Nucleus accumbens (tissue), 56 donors: ENCODE measurements around the gene RNF121.

Experiments used
- DNase-seq, 56 donors: peaks; one replicate each; lab custom pipeline; 2025; lab: John Stamatoyannopoulos, UW

The RNF121 gene

GRCh38 chr11:72002841-72003775, 74.3 kb downstream of the RNF121 start:
- DNase-seq, result no peak

- DNase-seq, result no peak
Measured at GRCh38 chr11:72003776-72004171, 74.9 kb downstream of the RNF121 start.

GRCh38 chr11:72004515-72005346, 75.9 kb downstream of the RNF121 start:
- no peak for DNase-seq

GRCh38 chr11:72005347-72006260, 76.8 kb downstream of the RNF121 start:
- no peak for DNase-seq

GRCh38 chr11:72006309-72007088, 77.7 kb downstream of the RNF121 start:
- DNase-seq, result no peak

GRCh38 chr11:72007089-72007476, 78.2 kb downstream of the RNF121 start:
- no peak for DNase-seq

- DNase-seq, result no peak
Measured at GRCh38 chr11:72007587-72007986, 78.7 kb downstream of the RNF121 start.

GRCh38 chr11:72008728-72009127, 79.9 kb downstream of the RNF121 start:
- no peak for DNase-seq

- DNase-seq, result no peak
Measured at GRCh38 chr11:72009156-72009555, 80.3 kb downstream of the RNF121 start.

GRCh38 chr11:72010529-72011233, 81.8 kb downstream of the RNF121 start:
- peak in 16 of 56 donors; percentile 14 to 79 (median 43) for DNase-seq

GRCh38 chr11:72012091-72012630, 83.3 kb downstream of the RNF121 start:
- DNase-seq, result no peak

- DNase-seq, result peak in 46 of 56 donors; percentile 24 to 84 (median 64)
Measured at GRCh38 chr11:72012897-72013721, 84.3 kb downstream of the RNF121 start.

- no peak for DNase-seq
Measured at GRCh38 chr11:72013765-72014711, 85.2 kb downstream of the RNF121 start.

- DNase-seq, result no peak
Measured at GRCh38 chr11:72014761-72015320, 86.0 kb downstream of the RNF121 start.

GRCh38 chr11:72015511-72016061, 86.7 kb downstream of the RNF121 start:
- DNase-seq, result peak in 4 of 56 donors; percentile 10 to 49 (median 30)

GRCh38 chr11:72018171-72018570, 89.3 kb downstream of the RNF121 start:
- DNase-seq, result no peak
